Activated CD8-positive, alpha-beta T cell treated with anti-CD3 and anti-CD28 coated beads for 36 hours (primary cell): ENCODE data around the gene GLB1L2. TPM values are rescaled to one million over a fixed set of nuclear protein-coding genes. Genes with fewer than 3 reads are reported as not detected.

Source experiments
- ATAC-seq: fragments of 200-7000 bp; cut with Tn5 transposase; one replicate; pipeline ENCODE4 v1.10.0; 2021; ENCODE audit warnings: mild to moderate bottlenecking, moderate library complexity
- CTCF ChIA-PET: fragments of 350-600 bp; sonication (Branson Sonifier 250); formaldehyde crosslinking; loops from one replicate; lab custom pipeline; 2021; ENCODE audit warnings: antibody characterized with exemption; lab: Charles Lee
- POLR2A ChIA-PET: fragments of 350-600 bp; sonication (Branson Sonifier 250); formaldehyde crosslinking; loops from one replicate; lab custom pipeline; 2021; ENCODE audit warnings: antibody characterized with exemption; lab: Charles Lee
- DNase-seq: peaks from one replicate; pipeline ENCODE4 v3.0.0-alpha.2; 2020
- H3K27ac Mint-ChIP-seq: one replicate; pipeline ENCODE4 v1.8.0; 2021; ENCODE audit warnings: mild to moderate bottlenecking, mixed read lengths
- H3K27me3 Mint-ChIP-seq: one replicate; pipeline ENCODE4 v1.8.0; 2021; ENCODE audit warnings: mixed read lengths
- H3K36me3 Mint-ChIP-seq: one replicate; pipeline ENCODE4 v1.8.0; 2021; ENCODE audit warnings: low read depth, mixed read lengths
- H3K4me1 Mint-ChIP-seq: one replicate; pipeline ENCODE4 v1.8.0; 2021; ENCODE audit warnings: low read depth, mixed read lengths
- H3K4me3 Mint-ChIP-seq: one replicate; pipeline ENCODE4 v1.8.0; 2021; ENCODE audit warnings: mild to moderate bottlenecking, moderate library complexity, mixed read lengths
- H3K9me3 Mint-ChIP-seq: one replicate; pipeline ENCODE4 v1.8.0; 2021; ENCODE audit warnings: mixed read lengths
- intact Hi-C: fragments of 100-400 bp; cut with micrococcal nuclease; formaldehyde crosslinking; loops from one replicate; pipeline ENCODE4 v1.10.0; 2022
- total RNA-seq, 2 experiments: library from RNA; stranded (reverse); gene quantifications; one replicate each; pipeline ENCODE4 v1.2.3, GENCODE V29; 2021
- TF ChIP-seq, protein P1 (sequence below): fragments of 200-600 bp; IDR thresholded peaks from one replicate; pipeline ENCODE4 v1.8.0; 2022; ENCODE audit warnings: antibody characterized with exemption, mild to moderate bottlenecking

Gene GLB1L2
- total RNA-seq, 2 experiments from 2014 or later, result 4.7 to 6.0 TPM

DNA sequence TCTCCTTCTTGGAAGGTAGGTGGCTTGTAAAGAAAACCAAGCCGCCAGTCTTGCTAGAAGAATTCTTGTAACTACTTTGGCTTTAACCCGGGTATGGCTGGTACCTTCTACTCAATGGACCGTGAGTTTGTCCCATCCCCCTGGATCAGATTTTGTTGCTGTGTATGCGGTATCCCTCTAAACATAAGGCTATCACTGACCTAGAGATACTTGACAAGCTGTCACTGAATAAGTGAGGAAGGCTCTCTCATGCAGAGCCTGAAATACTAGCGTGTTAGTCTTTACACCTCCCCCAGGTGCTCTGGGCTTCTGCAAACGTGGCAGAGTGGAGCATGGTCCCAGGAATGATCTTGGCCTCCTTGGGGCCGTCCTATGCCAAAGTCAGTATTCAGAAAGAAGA, 34.5 kb downstream of the GLB1L2 start:
- intact Hi-C loops, result no loop called here
- ATAC-seq (no peak), DNase-seq (no peak)
- Mint-ChIP-seq H3K4me1 (peaks cover under 1% of the 10 kb centered on the region), H3K36me3 (no peaks in the 10 kb centered on the region), H3K27ac (no peak overlapping the region), H3K9me3 (no peaks in the 10 kb centered on the region), H3K27me3 (peaks cover 2% of the 10 kb centered on the region), H3K4me3 (no peak overlapping the region)
- CTCF ChIA-PET, result no interaction called here
- POLR2A ChIA-PET, result no interaction called here
- TF ChIP-seq, protein P1, sequence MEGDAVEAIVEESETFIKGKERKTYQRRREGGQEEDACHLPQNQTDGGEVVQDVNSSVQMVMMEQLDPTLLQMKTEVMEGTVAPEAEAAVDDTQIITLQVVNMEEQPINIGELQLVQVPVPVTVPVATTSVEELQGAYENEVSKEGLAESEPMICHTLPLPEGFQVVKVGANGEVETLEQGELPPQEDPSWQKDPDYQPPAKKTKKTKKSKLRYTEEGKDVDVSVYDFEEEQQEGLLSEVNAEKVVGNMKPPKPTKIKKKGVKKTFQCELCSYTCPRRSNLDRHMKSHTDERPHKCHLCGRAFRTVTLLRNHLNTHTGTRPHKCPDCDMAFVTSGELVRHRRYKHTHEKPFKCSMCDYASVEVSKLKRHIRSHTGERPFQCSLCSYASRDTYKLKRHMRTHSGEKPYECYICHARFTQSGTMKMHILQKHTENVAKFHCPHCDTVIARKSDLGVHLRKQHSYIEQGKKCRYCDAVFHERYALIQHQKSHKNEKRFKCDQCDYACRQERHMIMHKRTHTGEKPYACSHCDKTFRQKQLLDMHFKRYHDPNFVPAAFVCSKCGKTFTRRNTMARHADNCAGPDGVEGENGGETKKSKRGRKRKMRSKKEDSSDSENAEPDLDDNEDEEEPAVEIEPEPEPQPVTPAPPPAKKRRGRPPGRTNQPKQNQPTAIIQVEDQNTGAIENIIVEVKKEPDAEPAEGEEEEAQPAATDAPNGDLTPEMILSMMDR, result no peak

DNA sequence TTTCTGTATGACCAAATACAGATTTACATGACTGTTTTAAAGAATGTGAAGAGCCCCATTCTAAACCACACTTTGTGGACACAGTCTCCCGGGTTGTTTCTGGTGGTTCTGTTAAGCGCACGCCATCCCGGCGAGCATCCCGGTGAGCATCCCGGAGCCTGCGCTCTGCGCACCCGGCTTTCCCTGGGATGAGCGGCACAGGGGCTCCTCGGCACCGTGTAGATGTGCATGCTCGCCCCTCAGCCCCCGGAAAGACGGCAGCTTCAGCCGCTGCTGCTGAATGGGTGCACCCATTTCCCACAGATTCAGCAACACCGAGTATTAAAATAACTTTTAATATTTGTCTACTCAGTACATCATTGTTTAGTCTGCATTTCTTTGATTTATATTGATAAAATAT, 36.0 kb downstream of the GLB1L2 start:
- DNase-seq, result no peak
- intact Hi-C loops, result no loop called here
- no peak overlapping the region for H3K27ac Mint-ChIP-seq

DNA sequence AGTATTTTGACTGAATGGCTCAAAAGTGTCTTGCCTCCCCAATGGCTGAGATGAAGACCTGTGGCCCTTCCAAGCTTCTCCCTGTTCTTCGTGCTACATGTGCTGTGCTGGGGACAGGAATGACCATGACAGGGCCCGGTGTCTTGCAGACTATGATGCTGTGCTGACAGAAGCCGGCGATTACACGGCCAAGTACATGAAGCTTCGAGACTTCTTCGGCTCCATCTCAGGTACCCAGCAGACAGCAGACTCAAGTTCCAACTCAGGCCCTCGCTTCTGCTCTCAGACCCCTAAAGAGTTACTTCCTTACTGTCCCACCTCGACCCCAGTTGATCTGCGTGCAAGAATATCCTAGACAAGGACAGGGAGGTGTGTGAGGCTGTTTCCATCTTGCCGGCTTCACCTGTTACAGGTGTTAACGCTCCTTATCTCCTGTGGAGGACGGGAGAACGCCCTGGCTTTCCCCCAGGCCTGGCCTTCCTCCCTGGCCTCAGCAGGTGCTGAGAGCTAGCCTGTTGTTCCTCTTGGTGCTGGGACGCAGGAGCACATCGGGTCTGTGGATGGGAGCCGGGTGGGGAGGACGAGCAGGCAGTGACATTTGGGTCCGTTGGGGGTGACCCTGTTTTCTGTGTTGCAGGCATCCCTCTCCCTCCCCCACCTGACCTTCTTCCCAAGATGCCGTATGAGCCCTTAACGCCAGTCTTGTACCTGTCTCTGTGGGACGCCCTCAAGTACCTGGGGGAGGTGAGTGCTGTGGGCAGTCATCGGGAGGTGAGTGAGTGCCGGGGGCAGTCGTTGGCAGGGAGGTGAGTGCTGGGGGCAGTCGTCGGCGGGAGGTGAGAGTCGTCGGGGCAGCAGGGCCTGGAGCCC, 38.1 kb downstream of the GLB1L2 start:
- Mint-ChIP-seq H3K4me1 (no peaks in the 10 kb centered on the region), H3K9me3 (no peaks in the 10 kb centered on the region), H3K36me3 (no peaks in the 10 kb centered on the region), H3K4me3 (no peak overlapping the region), H3K27me3 (no peaks in the 10 kb centered on the region), H3K27ac (no peak overlapping the region)
- POLR2A ChIA-PET, result no interaction called here
- TF ChIP-seq, protein P1, result no peak
- CTCF ChIA-PET, result no interaction called here
- DNase-seq (no peak), ATAC-seq (no peak)
- intact Hi-C loops, result no loop called here

More for the DNA sequence above, 36.0 kb downstream of the GLB1L2 start:
- POLR2A ChIA-PET, result no interaction called here
- H3K9me3 Mint-ChIP-seq, result no peaks in the 10 kb centered on the region
- no peaks in the 10 kb centered on the region for H3K4me1 Mint-ChIP-seq
- TF ChIP-seq, protein P1, result no peak
- CTCF ChIA-PET, result no interaction called here
- ATAC-seq, result no peak
- no peaks in the 10 kb centered on the region for H3K36me3 Mint-ChIP-seq
- no peaks in the 10 kb centered on the region for H3K27me3 Mint-ChIP-seq
- no peak overlapping the region for H3K4me3 Mint-ChIP-seq

DNA sequence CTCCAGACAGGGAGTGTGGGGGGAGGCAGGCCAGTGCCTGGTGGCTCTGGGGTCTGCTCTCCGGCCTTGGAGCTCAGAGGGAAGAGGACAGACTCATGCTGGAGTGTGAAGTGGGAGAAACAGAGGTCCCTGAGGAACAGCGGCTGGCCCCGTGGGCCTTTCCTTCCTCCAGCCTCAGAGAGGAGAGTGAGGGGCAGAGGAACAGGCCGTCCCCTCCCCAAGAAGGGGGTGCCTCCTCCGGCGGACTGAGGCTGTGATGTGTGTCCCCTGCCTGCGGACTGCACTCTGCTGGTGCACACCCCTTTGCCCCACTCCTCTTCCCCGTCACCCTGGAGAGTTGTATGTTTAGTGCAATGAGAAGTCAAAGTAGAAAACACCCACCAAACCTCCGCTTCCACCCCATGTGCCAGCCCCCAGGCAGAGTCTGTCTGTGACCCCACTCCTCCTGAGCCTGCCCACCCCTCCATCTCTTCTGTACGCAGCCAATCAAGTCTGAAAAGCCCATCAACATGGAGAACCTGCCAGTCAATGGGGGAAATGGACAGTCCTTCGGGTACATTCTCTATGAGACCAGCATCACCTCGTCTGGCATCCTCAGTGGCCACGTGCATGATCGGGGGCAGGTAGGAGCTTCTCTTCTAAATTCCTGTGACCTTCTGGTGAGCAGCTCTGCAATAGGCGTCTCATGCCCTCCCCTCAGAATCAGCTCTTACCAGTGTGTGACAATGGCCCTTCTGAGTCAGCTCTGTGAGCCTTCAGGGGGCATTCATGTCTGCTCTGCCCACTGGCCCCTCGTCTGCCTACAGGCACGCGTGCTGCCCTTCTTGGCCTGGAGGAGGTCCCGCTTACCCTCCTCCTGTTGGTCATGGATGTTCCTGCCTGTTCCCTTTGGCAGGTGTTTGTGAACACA, 39.0 kb downstream of the GLB1L2 start:
- ATAC-seq, result no peak
- ChIA-PET POLR2A (no interaction called here), CTCF (no interaction called here)
- H3K4me1 Mint-ChIP-seq, result no peaks in the 10 kb centered on the region
- no peak overlapping the region for H3K27ac Mint-ChIP-seq
- TF ChIP-seq, protein P1, result no peak
- H3K36me3 Mint-ChIP-seq, result no peaks in the 10 kb centered on the region
- H3K27me3 Mint-ChIP-seq, result no peaks in the 10 kb centered on the region
- no peaks in the 10 kb centered on the region for H3K9me3 Mint-ChIP-seq
- no peak overlapping the region for H3K4me3 Mint-ChIP-seq
- intact Hi-C loops, result no loop called here
- no peak for DNase-seq
